Suprapubic skin (tissue), 4 donors: ENCODE data around the gene ACTR3C.

Experiments used
- EP300 ChIP-seq: sonication (generic); formaldehyde crosslinking; IDR thresholded peaks from one replicate; pipeline ENCODE4 v1.6.1; 2017; ENCODE audit warnings: antibody characterized with exemption
- POLR2A ChIP-seq, 2 donors: fragments of 450-650 bp; IDR thresholded peaks; one replicate each; pipeline ENCODE4 v1.6.1; 2017; ENCODE audit warnings: antibody characterized with exemption in 2 of 2, mild to moderate bottlenecking in 2 of 2, moderate library complexity in 2 of 2
- POLR2AphosphoS5 ChIP-seq, 3 donors: sonication (generic); formaldehyde crosslinking; IDR thresholded peaks; one replicate each; pipeline ENCODE4 v1.6.1; 2017; ENCODE audit warnings: antibody characterized with exemption in 3 of 3
- TF ChIP-seq, protein P1 (sequence below), 2 donors: fragments of 200-600 bp in 1 of 2; fragments of 450-650 bp in 1 of 2; sonication (generic) in 1 of 2; IDR thresholded peaks; one replicate each; pipeline ENCODE4 v1.5.1; 2016 to 2019; ENCODE audit warnings: antibody characterized with exemption in 2 of 2, mild to moderate bottlenecking in 1 of 2, moderate library complexity in 1 of 2

DNA sequence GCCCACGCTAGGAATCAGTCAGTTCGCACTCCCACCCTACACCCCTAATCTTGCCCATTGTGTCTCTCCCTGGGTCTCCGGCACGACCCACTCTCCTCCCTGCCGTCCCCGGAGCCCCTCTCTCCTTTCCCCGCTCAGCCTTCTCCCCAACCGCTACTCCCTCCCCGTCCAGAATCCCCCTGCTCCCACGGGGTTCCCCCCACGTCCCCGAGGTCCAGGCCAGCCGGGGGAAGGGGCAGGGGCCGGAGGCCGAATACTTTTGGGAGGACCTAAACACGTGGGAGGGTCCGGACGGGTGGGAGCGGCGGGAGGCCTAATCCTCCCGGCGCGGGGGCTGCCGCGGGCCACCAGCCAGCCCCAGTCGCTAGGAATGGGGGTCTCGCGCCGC lies 17.5 kb upstream of the ACTR3C start:
- TF ChIP-seq POLR2AphosphoS5 (IDR thresholded peaks at IDR 0.05) (no peak), POLR2A (IDR thresholded peaks at IDR 0.05) (no peak), EP300 (no peak)
- TF ChIP-seq, protein P1, sequence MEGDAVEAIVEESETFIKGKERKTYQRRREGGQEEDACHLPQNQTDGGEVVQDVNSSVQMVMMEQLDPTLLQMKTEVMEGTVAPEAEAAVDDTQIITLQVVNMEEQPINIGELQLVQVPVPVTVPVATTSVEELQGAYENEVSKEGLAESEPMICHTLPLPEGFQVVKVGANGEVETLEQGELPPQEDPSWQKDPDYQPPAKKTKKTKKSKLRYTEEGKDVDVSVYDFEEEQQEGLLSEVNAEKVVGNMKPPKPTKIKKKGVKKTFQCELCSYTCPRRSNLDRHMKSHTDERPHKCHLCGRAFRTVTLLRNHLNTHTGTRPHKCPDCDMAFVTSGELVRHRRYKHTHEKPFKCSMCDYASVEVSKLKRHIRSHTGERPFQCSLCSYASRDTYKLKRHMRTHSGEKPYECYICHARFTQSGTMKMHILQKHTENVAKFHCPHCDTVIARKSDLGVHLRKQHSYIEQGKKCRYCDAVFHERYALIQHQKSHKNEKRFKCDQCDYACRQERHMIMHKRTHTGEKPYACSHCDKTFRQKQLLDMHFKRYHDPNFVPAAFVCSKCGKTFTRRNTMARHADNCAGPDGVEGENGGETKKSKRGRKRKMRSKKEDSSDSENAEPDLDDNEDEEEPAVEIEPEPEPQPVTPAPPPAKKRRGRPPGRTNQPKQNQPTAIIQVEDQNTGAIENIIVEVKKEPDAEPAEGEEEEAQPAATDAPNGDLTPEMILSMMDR (IDR thresholded peaks at IDR 0.05), result no peak
